Coronary artery (tissue), 2 donors: ENCODE data around the gene COX15.

Source experiments
- DNase-seq: peaks from one replicate; pipeline ENCODE4 v3.0.0-alpha.2; 2017; ENCODE audit warnings: low spot score
- H3K27ac ChIP-seq, 2 donors: fragments of 200-600 bp; sonication (generic); one replicate each; pipeline ENCODE4 v1.5.1; 2016 to 2019
- H3K4me3 ChIP-seq: fragments of 200-600 bp; sonication (generic); 2 replicates; pipeline ENCODE4 v1.5.1; 2016; ENCODE audit warnings: mild to moderate bottlenecking, moderate library complexity
- CTCF ChIP-seq: fragments of 200-600 bp; sonication (generic); IDR thresholded peaks from one replicate; pipeline ENCODE4 v1.5.1; 2019; ENCODE audit warnings: antibody characterized with exemption

The COX15 gene

GRCh38 chr10:99732033-99732842 is at the start of gene COX15, which contains the start of gene CUTC:
Gene COX15, minus strand, starts transcription at chr10:99732127. Its CDS starts 78 bp downstream, at chr10:99732049.
Gene CUTC, plus strand, starts transcription at chr10:99732234. Its CDS starts 115 bp downstream, at chr10:99732349.
- peak; percentile 98 for DNase-seq
- Histone ChIP-seq H3K4me3 (peak within 1 kb of the TSS; percentile 97), H3K27ac (peak within 1 kb of the TSS; percentile 84 to 88)
- no peak for TF ChIP-seq CTCF

GRCh38 chr10:99779335-99779734 is 47.4 kb upstream of the COX15 start:
- peak overlapping the region in 1 of 2 donors; percentile 64 for H3K27ac ChIP-seq
- TF ChIP-seq CTCF = no peak
- DNase-seq = no peak
- no peak overlapping the region for H3K4me3 ChIP-seq

GRCh38 chr10:99777918-99778714 is 46.2 kb upstream of the COX15 start:
- no peak overlapping the region for H3K27ac ChIP-seq
- TF ChIP-seq CTCF = no peak
- no peak for DNase-seq
- no peak overlapping the region for H3K4me3 ChIP-seq

GRCh38 chr10:99775850-99776249 is 43.9 kb upstream of the COX15 start:
- no peak for DNase-seq
- no peak overlapping the region for H3K27ac ChIP-seq
- no peak for TF ChIP-seq CTCF
- H3K4me3 ChIP-seq = no peak overlapping the region

DNA sequence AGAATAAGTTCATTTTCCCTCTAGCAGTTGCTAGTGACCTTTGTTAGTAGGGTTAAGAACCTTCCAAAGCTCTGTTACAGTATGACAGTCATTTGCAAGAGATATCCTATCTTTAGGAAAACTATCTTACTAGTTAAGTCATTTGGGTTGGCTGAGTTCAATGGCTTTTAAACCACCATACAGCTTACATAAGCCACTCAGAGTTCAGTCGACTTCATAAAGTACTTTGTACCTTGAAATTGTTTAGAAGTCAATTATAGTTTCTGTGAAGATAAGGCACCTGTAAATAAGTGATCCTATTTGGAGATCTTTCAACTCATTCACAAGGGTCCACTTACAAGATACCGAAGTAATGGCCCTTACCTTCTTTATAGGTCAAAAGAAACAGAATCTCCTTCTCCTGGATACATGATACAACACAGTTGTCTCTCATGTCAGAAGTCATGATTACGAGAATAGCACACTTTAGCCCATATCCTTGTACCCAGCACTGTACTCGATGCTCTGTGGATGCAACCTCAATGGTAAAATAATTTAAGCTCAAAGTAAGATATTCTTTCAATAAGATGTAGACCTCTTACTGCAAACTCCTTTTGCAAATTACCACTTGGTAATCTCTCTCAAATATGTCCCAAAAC is 38.6 kb upstream of the COX15 start:
- no peak for DNase-seq

GRCh38 chr10:99769706-99770105 is 37.8 kb upstream of the COX15 start:
- no peak overlapping the region for H3K27ac ChIP-seq
- H3K4me3 ChIP-seq = no peak overlapping the region
- no peak for DNase-seq
- no peak for TF ChIP-seq CTCF

More for the DNA sequence above, 38.6 kb upstream of the COX15 start:
- H3K4me3 ChIP-seq = no peak overlapping the region
- no peak overlapping the region for H3K27ac ChIP-seq
- TF ChIP-seq CTCF = no peak
